GM20000 (cell line): ENCODE results near the gene PCNX3.
"Not testable (repeated sequence)": the region's sequence is repeated elsewhere in the genome, so short reads cannot be mapped to it uniquely, and the experiment has no call there.

ENCODE experiments used
- DNase-seq: peaks from one replicate; pipeline ENCODE4 v3.0.0; 2012; ENCODE audit warnings: low spot score
- TF ChIP-seq, protein P1 (sequence below): IDR thresholded peaks from 2 replicates; pipeline ENCODE4 v1.5.1; 2012; ENCODE audit warnings: mild to moderate bottlenecking, control low read depth; ENCODE audit errors: extremely low read depth, missing control alignments

The PCNX3 gene

DNA sequence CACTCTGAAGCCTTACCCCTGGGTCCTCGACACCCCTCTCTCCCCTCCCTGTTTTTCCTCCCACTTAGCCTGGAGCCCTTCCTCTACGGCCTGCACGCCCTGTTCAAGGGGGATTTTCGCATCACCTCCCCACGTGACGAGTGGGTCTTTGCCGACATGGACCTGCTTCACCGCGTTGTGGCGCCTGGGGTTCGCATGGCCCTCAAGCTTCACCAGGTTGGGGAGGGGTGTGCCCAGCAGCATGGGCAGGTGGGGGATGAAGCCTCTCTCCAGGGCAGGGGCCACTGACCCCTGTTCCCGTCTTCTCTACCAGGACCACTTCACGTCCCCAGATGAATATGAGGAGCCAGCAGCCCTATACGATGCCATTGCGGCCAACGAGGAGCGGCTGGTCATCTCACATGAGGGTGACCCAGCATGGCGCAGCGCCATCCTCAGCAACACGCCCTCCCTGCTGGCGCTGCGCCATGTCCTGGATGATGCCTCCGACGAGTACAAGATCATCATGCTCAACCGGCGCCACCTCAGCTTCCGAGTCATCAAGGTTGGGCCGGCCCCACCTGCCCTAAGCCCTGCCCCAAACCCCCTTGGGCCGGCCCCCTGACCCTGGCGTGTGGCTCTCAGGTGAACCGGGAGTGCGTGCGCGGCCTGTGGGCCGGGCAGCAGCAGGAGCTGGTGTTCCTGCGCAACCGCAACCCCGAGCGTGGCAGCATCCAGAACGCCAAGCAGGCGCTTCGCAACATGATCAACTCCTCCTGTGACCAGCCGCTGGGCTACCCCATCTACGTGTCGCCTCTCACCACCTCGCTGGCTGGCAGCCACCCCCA lies 19.5 kb downstream of the PCNX3 start:
- DNase-seq = no peak
- TF ChIP-seq, protein P1, sequence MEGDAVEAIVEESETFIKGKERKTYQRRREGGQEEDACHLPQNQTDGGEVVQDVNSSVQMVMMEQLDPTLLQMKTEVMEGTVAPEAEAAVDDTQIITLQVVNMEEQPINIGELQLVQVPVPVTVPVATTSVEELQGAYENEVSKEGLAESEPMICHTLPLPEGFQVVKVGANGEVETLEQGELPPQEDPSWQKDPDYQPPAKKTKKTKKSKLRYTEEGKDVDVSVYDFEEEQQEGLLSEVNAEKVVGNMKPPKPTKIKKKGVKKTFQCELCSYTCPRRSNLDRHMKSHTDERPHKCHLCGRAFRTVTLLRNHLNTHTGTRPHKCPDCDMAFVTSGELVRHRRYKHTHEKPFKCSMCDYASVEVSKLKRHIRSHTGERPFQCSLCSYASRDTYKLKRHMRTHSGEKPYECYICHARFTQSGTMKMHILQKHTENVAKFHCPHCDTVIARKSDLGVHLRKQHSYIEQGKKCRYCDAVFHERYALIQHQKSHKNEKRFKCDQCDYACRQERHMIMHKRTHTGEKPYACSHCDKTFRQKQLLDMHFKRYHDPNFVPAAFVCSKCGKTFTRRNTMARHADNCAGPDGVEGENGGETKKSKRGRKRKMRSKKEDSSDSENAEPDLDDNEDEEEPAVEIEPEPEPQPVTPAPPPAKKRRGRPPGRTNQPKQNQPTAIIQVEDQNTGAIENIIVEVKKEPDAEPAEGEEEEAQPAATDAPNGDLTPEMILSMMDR = no peak

DNA sequence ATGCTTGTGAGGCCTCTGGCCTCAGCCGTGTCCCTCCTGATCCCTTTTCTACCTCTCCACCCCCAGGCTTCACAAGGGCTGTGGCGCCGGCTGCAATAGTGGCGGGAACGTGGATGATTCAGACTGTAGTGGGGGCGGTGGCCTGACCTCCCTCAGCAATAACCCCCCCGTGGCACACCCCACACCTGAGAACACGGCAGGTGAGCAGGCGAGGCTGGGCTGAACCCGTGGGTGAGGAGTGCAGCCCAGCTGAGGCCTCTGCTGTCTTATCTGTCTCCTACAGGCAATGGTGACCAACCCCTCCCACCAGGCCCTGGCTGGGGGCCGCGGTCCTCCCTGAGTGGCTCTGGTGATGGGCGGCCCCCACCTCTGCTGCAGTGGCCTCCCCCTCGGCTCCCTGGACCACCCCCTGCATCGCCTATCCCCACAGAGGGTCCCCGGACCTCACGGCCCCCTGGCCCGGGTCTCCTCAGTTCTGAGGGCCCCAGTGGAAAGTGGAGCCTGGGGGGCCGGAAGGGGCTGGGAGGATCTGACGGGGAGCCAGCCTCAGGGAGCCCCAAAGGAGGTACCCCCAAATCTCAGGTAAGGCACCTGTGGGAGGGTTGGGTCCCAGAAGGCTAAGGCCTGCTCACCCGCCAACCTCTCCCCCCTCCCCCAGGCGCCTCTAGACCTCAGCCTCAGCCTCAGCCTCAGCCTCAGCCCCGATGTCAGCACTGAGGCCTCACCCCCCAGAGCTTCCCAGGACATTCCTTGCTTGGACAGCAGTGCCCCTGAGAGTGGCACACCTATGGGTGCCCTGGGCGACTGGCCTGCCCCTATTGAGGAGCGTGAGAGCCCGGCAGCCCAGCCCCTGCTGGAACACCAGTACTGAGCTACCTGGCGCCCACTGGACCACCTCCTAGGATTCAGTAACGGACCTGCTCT lies 20.8 kb downstream of the PCNX3 start:
- TF ChIP-seq, protein P1 = no peak
- DNase-seq = no peak

DNA sequence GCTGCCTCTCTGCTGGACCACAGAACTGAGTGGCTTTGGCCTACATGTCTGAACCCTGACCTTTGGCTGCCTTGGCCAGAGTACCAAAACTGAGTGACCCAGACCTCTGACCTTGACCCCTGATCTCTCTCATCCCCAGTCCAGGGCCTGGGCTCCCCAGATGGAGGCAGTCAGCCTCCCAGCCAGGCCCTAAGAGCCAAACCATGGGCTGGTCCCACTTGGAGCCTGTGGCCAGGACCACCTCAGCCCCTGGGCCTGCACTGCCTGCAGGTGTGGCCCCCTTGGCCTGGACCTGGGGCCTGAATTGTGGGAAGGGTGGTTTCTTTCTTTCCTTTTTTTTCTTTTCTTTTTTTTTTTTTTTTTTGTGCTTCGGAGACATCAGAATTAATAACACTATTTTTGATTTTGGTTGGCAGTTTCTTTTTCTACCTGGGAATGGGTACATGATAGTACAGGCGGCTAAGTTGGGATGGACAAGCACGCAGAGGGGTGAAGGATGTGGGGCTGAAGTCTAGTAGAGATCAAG lies 21.5 kb downstream of the PCNX3 start:
- TF ChIP-seq, protein P1 = no peak
- DNase-seq = no peak

DNA sequence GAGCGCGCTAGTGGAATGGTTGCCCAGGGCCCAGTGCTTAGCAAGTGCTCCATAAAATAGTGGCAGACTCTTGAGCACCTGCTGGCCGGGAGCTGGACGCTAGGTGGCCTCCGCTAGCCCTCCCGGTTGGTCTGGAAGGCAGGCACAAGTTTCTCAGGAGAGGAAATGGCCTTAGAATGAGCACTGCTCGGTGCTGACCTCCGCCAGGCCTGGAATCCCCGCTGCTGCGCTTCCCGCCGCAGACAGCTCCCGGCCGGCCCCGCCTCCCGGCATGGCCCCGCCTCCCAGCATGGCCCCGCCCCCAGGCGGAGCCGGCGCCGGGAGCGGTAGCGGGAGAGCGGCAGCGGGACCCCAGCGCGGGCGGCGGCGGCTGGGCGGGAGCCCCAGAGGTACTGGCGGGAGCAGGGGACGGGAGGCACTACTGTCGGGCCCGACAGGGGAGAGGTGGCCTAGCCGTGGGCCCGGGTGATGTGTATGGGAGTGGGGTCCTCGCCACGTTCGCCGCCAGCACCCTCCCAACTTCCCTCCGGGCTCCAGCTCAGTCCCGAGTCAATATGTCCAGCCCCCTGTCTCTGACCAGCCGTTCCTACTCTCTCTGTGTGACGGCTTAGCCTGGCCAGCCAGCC lies 22.3 kb downstream of the PCNX3 start, which contains the start of gene SIPA1:
SIPA1 (plus strand) TSS at position 308 of the 626 bp plus-strand sequence. CDS start 2,821 bp downstream, outside the sequence.
- peak; percentile 94 for DNase-seq
- TF ChIP-seq, protein P1 = no peak

DNA sequence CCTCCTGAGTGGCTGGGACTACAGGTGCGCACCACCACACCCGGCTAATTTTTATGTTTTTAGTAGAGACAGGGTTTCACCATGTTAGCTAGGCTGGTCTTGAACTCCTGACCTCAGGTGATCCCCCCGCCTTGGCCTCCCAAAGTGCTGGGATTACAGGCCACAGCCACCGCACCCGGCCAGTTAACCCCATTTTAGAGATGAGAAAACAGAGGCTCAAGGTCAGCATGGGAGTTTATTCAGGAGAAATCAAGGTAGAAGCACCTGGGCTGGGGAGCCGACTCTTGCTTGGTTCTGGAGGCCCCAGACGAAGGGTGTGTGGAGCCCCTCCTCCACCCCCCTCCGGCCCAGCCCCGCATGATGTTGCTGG lies 23.6 kb downstream of the PCNX3 start:
- DNase-seq = not testable (repeated sequence)

DNA sequence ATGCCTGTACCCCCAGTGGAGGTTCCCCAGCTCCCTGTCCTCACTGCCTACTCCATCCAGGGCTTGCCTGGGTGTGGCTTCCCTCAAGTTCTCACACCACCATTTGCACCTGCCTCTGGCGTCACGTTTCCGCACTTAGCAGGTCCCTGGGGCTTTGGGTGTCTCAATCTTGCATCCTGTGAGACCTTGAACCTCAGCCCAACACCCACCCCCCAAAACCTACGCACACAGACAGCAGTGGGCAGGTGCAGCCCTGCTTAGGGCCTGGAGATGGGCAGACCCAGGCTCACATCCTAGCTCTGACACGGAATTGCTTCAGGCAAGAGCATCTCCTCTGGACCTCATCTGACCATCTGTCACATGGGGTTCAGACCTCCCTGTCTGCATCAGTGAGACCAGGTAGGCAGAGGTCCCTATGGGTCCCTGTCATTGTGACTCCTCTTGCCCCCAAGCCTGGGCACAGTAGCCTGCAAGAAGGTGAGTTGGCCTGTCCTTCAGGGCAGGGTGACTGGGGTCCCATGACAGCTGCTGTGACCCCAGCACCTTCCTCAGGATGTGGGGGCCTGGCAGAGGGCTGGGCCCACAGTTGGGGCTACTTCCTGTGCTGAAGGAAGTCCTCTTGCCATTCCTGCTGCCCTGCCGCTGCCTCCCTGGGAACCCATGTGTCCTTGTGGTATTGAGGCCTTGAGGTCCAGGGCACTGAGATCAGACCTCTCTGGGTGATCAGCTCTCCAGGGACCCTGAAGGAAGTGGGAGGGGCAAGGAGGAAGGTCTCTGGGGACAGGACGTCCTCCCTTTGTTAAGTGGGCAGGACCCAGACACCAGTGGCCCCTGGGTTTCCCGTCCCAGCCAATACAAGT lies 24.3 kb downstream of the PCNX3 start:
- peak; percentile 83 for DNase-seq
- TF ChIP-seq, protein P1 = no peak
